ENCODE results near the gene PARD3.

DNA sequence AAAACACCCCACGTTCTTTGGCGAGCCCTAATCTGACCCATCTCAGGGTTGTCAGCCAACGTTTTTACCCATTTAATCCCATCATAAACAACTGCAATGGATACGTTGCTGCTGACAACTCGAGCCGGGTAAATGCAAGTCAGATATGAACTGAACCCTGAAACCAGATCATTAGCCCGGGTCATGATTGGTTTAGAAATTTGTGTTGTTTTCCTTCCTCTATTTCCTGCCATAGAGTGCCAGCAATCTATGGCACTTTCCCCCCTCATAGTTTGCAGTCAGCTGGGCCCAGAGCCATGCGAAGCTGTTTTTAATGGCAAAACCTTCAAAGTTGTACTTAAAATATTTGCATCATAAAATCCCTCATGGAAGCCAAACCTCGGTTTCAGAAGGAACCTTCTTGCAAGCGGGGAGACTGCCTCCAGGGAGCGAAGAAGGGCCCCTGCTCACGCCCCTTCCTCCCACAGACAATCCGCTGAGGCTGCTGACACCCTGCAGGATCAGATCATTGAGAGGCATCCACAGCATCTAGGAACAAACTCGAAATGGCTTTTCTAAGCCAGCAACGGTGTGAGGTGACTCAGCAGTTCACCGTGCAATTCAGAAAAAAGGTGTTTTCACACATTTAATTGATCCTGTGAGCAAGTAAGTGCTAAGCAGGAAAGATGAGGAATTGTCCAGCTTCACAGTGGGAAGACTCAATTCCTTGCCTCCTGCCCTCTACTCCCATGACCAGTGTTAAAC, 710.1 kb downstream of the PARD3 start:
- TF ChIP-seq CTCF (conservative IDR thresholded peaks at IDR 0.05; ENCODE audit: low read length) (no peak), EZH2phosphoT487 (IDR thresholded peaks at IDR 0.05; ENCODE audit: borderline replicate concordance) (no peak)

Measured in Loucy (cell line).